ENCODE data around the gene SCN3B. TPM values are rescaled to one million over a fixed set of nuclear protein-coding genes. Genes with fewer than 3 reads are reported as not detected.

Gene SCN3B
- total RNA-seq, 2 experiments from 2014 or later: 0.03 TPM; not detected in 1

GRCh38 chr11:123588117-123588863, 66.1 kb downstream of the SCN3B start:
- H3K36me3 Mint-ChIP-seq (ENCODE audit: low read depth): peaks cover 5% of the 10 kb centered on the region
- no peak for DNase-seq
- POLR2A ChIA-PET: no interaction called here
- no peak overlapping the region for H3K4me3 Mint-ChIP-seq
- H3K4me1 Mint-ChIP-seq: peaks cover under 1% of the 10 kb centered on the region
- no peaks in the 10 kb centered on the region for H3K27me3 Mint-ChIP-seq
- no peak overlapping the region for H3K27ac Mint-ChIP-seq
- no peaks in the 10 kb centered on the region for H3K9me3 Mint-ChIP-seq
- CTCF ChIA-PET: no interaction called here

- POLR2A ChIA-PET: no interaction called here
- CTCF ChIA-PET: no interaction called here
Observed at GRCh38 chr11:123587559-123587958, 66.9 kb downstream of the SCN3B start.

DNA sequence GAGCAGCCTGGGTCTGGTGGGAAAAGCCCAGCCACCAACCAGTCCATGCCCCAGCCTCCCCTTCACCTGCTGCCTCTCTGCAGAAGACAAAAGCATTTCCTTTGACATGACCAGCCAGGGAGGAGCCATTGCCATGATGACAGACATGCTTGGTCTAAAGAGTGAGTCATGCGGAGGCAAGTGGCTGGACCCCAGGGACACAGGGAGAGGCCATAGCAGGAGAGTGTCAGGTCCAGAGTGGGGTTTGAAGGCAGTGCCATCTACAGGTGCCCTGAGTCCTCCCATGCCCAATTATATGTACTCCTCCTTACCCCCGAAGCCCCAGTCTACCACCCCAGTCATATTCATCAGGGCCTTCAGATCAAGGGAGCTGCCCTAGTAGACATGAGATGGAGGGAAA, 67.4 kb downstream of the SCN3B start:
- Mint-ChIP-seq H3K4me1 (peaks cover 6% of the 10 kb centered on the region), H3K9me3 (no peaks in the 10 kb centered on the region), H3K36me3 (ENCODE audit: low read depth) (peaks cover 13% of the 10 kb centered on the region), H3K27me3 (no peaks in the 10 kb centered on the region), H3K27ac (no peak overlapping the region), H3K4me3 (no peak overlapping the region)
- CTCF ChIA-PET: interaction anchor here (2.4 kb wide), 1 partner anchor 10 kb away, joined by 6 read pairs; no protein-coding TSS in a partner anchor
- no peak for DNase-seq
- POLR2A ChIA-PET: no interaction called here

More at GRCh38 chr11:123587559-123587958, 66.9 kb downstream of the SCN3B start:
- no peaks in the 10 kb centered on the region for H3K9me3 Mint-ChIP-seq
- H3K36me3 Mint-ChIP-seq (ENCODE audit: low read depth): peaks cover 11% of the 10 kb centered on the region
- peaks cover 6% of the 10 kb centered on the region for H3K4me1 Mint-ChIP-seq
- DNase-seq: no peak
- no peaks in the 10 kb centered on the region for H3K27me3 Mint-ChIP-seq
- H3K27ac Mint-ChIP-seq: no peak overlapping the region
- H3K4me3 Mint-ChIP-seq: no peak overlapping the region

DNA sequence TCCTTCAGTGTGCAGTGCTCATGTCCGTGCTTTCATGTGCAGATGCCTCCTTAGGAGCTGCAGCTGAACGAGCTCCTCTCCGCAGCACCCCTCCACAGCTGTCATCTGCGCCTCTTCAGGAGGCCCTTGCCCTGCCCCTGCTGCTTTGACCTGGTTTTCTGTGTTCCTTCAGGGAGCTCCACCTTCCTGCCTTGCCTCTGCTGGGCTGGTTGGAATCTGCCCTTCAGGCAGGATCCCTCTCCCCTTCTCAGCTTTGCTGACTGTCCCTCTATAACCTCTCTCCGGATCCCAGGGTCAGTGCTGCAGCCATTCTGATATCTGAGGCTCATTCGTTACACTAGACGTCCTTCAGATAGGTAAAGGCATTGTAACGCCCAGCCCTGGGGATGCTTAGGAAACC, 67.9 kb downstream of the SCN3B start:
- Mint-ChIP-seq H3K27ac (no peak overlapping the region), H3K9me3 (no peaks in the 10 kb centered on the region), H3K4me3 (no peak overlapping the region), H3K4me1 (peaks cover 6% of the 10 kb centered on the region), H3K36me3 (ENCODE audit: low read depth) (peaks cover 13% of the 10 kb centered on the region), H3K27me3 (no peaks in the 10 kb centered on the region)
- CTCF ChIA-PET: interaction anchor here (0.7 to 2.4 kb wide), 2 partner anchors 10 to 121 kb away, joined by 4 to 6 read pairs; no protein-coding TSS in a partner anchor
- no peak for DNase-seq
- POLR2A ChIA-PET: no interaction called here

DNA sequence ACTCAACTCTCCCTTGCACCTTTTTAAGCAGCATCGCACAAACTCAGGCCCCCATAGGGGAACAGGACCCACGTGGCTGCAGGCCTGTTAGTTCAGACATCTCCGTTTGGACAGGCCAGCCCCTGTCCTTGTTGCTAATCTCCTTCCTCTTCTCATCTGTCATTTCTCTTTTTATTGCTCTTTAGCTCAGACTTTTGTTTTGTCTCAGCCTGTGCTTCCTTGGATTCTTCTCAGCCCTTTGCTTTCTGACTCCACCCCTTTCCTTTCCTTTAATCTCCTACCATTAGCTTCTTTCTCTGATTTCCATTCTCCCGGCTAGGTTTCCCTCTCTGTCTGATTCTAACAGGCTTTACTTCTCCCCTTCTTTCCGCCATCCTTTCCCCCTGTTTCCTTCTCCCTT, 68.7 kb downstream of the SCN3B start:
- ChIA-PET POLR2A (no interaction called here), CTCF (interaction anchor here (0.7 to 2.4 kb wide), 2 partner anchors 9 to 122 kb away, joined by 4 to 6 read pairs; no protein-coding TSS in a partner anchor)
- DNase-seq: no peak
- Mint-ChIP-seq H3K27me3 (no peaks in the 10 kb centered on the region), H3K9me3 (no peaks in the 10 kb centered on the region), H3K36me3 (ENCODE audit: low read depth) (peaks cover 13% of the 10 kb centered on the region), H3K27ac (no peak overlapping the region), H3K4me3 (no peak overlapping the region), H3K4me1 (peaks cover 11% of the 10 kb centered on the region)

DNA sequence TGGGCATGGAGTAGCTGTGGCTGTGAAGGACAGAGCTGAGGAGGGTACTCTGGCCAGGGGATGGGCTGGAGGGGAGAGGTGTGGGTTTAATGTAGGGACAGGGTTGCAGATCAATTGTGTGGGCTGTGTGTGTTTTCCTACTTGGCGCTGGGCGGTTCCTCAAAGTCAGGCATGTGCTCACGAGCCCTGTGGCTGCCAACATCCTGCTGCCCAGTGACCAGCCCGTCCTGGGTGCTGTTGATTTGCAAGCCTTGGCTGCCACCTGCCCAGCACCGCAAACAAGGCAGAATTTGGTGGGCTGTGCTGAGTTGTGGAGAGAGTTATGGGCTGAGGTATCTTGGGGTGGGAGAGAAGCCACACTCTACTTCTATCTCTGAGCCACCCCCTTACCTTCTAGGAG, 69.2 kb downstream of the SCN3B start:
- H3K27ac Mint-ChIP-seq: peak overlapping the region; percentile 54
- peaks cover 15% of the 10 kb centered on the region for H3K4me1 Mint-ChIP-seq
- no peaks in the 10 kb centered on the region for H3K9me3 Mint-ChIP-seq
- CTCF ChIA-PET: interaction anchor here (2.4 kb wide), 1 partner anchor 8 kb away, joined by 6 read pairs; no protein-coding TSS in a partner anchor
- peaks cover 18% of the 10 kb centered on the region for H3K36me3 Mint-ChIP-seq (ENCODE audit: low read depth)
- H3K4me3 Mint-ChIP-seq: no peak overlapping the region
- no peak for DNase-seq
- no peaks in the 10 kb centered on the region for H3K27me3 Mint-ChIP-seq
- POLR2A ChIA-PET: no interaction called here

GRCh38 chr11:123584737-123585136, 69.7 kb downstream of the SCN3B start:
- H3K27ac Mint-ChIP-seq: no peak overlapping the region
- ChIA-PET POLR2A (no interaction called here), CTCF (interaction anchor here (2.4 kb wide), 1 partner anchor 8 kb away, joined by 6 read pairs; no protein-coding TSS in a partner anchor)
- H3K36me3 Mint-ChIP-seq (ENCODE audit: low read depth): peaks cover 18% of the 10 kb centered on the region
- H3K4me3 Mint-ChIP-seq: no peak overlapping the region
- DNase-seq: no peak
- H3K27me3 Mint-ChIP-seq: no peaks in the 10 kb centered on the region
- no peaks in the 10 kb centered on the region for H3K9me3 Mint-ChIP-seq
- H3K4me1 Mint-ChIP-seq: peaks cover 19% of the 10 kb centered on the region

DNA sequence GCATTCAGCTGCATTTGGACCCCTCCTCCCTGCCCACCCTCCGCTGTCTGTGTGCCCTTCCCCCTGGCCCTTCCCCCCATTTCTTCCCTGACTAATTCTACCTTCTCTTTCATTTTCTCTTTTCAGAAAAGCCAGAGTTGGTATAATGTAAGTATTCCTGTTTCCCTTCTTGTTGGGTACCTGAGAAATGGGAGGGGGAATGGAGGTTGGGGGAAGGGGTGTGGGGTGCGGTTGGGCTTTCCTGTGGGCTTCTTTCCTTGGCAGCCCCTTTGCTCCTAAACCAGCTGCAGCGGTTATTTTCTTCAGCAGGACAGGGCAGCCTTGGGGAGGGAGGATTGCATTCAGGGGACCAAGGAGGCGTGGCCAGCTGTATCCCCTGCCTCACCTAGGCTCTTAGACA, 70.2 kb downstream of the SCN3B start:
- H3K36me3 Mint-ChIP-seq (ENCODE audit: low read depth): peaks cover 18% of the 10 kb centered on the region
- ChIA-PET POLR2A (no interaction called here), CTCF (no interaction called here)
- no peaks in the 10 kb centered on the region for H3K27me3 Mint-ChIP-seq
- H3K27ac Mint-ChIP-seq: no peak overlapping the region
- H3K9me3 Mint-ChIP-seq: no peaks in the 10 kb centered on the region
- H3K4me3 Mint-ChIP-seq: no peak overlapping the region
- peaks cover 19% of the 10 kb centered on the region for H3K4me1 Mint-ChIP-seq
- no peak for DNase-seq

GRCh38 chr11:123582992-123583504, 71.4 kb downstream of the SCN3B start:
- Mint-ChIP-seq H3K36me3 (ENCODE audit: low read depth) (peaks cover 21% of the 10 kb centered on the region), H3K4me1 (peaks cover 19% of the 10 kb centered on the region), H3K27me3 (no peaks in the 10 kb centered on the region), H3K27ac (peak overlapping the region; percentile 17), H3K9me3 (no peaks in the 10 kb centered on the region), H3K4me3 (no peak overlapping the region)
- CTCF ChIA-PET: interaction anchor here (0.5 to 1.2 kb wide), 4 partner anchors 124 to 1025 kb away, joined by 3 to 6 read pairs (median 3); no protein-coding TSS in a partner anchor
- DNase-seq: no peak
- POLR2A ChIA-PET: no interaction called here

GRCh38 chr11:123581651-123582399, 72.6 kb downstream of the SCN3B start:
- Mint-ChIP-seq H3K4me3 (no peak overlapping the region), H3K4me1 (peaks cover 23% of the 10 kb centered on the region), H3K27ac (no peak overlapping the region), H3K36me3 (ENCODE audit: low read depth) (peaks cover 28% of the 10 kb centered on the region), H3K9me3 (no peaks in the 10 kb centered on the region), H3K27me3 (no peaks in the 10 kb centered on the region)
- no peak for DNase-seq
- ChIA-PET POLR2A (no interaction called here), CTCF (interaction anchor here (1.3 to 2.0 kb wide), 6 partner anchors 8 to 254 kb away, joined by 4 to 28 read pairs (median 6); no protein-coding TSS in a partner anchor)

DNA sequence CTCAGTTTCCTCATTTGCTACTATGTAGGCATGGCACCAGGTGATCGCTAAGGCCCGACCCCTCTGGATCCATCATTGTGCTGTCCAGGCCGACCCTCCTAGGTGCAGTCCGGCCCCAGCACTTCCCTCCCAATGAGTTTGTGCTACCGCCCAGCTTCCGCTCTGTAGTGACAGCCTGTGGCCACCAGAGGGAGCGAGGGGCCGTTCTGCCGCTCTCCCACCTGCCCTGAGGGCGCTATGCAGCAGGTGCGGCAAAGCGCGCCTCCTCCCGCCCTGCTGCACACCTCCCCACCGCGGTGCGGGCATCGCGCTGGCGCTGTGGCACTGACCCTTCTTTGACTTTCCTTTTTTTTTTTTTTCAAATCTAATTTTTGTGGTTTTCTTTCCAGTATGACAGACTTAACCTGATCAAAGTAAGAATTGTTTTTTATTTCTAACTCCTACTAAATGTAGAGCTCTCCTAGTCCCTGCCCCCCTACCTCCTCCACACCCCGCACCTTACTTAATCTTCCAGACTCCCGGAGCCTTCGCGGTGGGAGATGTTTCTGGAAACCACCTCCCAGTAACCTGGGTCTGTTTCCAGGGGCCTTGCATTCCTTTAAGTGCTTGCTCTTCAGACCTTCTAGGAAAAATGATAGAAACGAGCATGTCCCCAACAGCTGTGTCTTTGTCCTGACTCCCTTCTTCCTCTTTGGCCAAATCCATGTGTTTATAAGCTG, 73.7 kb downstream of the SCN3B start:
- ChIA-PET POLR2A (no interaction called here), CTCF (interaction anchor here (0.6 to 2.0 kb wide), 29 partner anchors 9 to 845 kb away, joined by 3 to 28 read pairs (median 4); no protein-coding TSS in a partner anchor)
- peak; percentile 71 for DNase-seq
- Mint-ChIP-seq H3K27me3 (no peaks in the 10 kb centered on the region), H3K9me3 (no peaks in the 10 kb centered on the region), H3K4me3 (no peak overlapping the region), H3K36me3 (ENCODE audit: low read depth) (peaks cover 28% of the 10 kb centered on the region), H3K4me1 (peaks cover 32% of the 10 kb centered on the region), H3K27ac (no peak overlapping the region)

DNA sequence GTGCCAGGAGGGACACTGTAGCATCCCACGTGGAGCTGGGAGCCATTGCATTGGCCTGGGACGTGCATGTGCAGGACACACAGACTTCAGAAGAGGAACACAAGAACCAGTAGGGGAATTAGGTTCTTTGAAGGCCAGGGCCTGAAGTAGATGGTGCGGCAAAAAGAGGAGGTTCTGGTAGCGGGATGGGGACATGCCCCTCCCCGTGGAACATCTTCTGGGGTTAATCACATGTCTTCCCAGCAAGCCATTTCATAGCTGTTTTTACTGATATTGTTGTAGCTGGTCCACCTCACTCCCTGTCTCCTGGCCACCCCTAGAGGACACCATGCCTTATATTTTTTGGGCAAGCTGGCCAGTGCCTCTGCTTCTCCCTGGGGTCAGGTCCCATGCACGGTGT, 74.3 kb downstream of the SCN3B start:
- POLR2A ChIA-PET: no interaction called here
- no peak overlapping the region for H3K4me3 Mint-ChIP-seq
- no peak for DNase-seq
- H3K27me3 Mint-ChIP-seq: no peaks in the 10 kb centered on the region
- H3K36me3 Mint-ChIP-seq (ENCODE audit: low read depth): peaks cover 28% of the 10 kb centered on the region
- no peaks in the 10 kb centered on the region for H3K9me3 Mint-ChIP-seq
- peaks cover 32% of the 10 kb centered on the region for H3K4me1 Mint-ChIP-seq
- CTCF ChIA-PET: interaction anchor here (0.6 to 2.0 kb wide), 22 partner anchors 9 to 846 kb away, joined by 3 to 28 read pairs (median 4); no protein-coding TSS in a partner anchor
- H3K27ac Mint-ChIP-seq: no peak overlapping the region

GRCh38 chr11:123579482-123579812, 75.0 kb downstream of the SCN3B start:
- DNase-seq: no peak
- Mint-ChIP-seq H3K9me3 (no peaks in the 10 kb centered on the region), H3K4me1 (peaks cover 36% of the 10 kb centered on the region), H3K27me3 (no peaks in the 10 kb centered on the region), H3K27ac (no peak overlapping the region), H3K36me3 (ENCODE audit: low read depth) (peaks cover 28% of the 10 kb centered on the region), H3K4me3 (no peak overlapping the region)
- POLR2A ChIA-PET: no interaction called here
- CTCF ChIA-PET: interaction anchor here (0.6 to 1.8 kb wide), 6 partner anchors 12 to 444 kb away, joined by 3 to 11 read pairs (median 6); no protein-coding TSS in a partner anchor
